Astrocyte (in vitro differentiated cells and primary cell): ENCODE measurements around the gene MCF2L2. TPM values are rescaled to one million over a fixed set of nuclear protein-coding genes. Genes with fewer than 3 reads are reported as not detected.

Experiments used
- DNase-seq: peaks from one replicate; pipeline ENCODE4 v3.0.0-alpha.2; 2010; ENCODE audit warnings: low read depth
- FAIRE-seq: peaks from 2 replicates; lab custom pipeline; 2011; peaks lifted over from hg19 to GRCh38; lab: Jason Lieb, UNC
- H2AFZ ChIP-seq: 2 replicates; pipeline ENCODE4 v1.6.0; 2012; ENCODE audit warnings: low read depth, low read length, inconsistent platforms
- H3K27ac ChIP-seq: 2 replicates; pipeline ENCODE4 v1.5.1; 2011; ENCODE audit warnings: low read depth, low read length, inconsistent platforms
- H3K27me3 ChIP-seq: 2 replicates; pipeline ENCODE4 v1.6.0; 2011; ENCODE audit warnings: low read length, inconsistent platforms; ENCODE audit not compliant: insufficient read depth
- H3K36me3 ChIP-seq: 2 replicates; pipeline ENCODE4 v1.5.1; 2011; ENCODE audit warnings: low read length, inconsistent platforms; ENCODE audit not compliant: insufficient read depth
- H3K4me1 ChIP-seq: 2 replicates; pipeline ENCODE4 v1.5.1; 2011; ENCODE audit warnings: low read length, inconsistent platforms; ENCODE audit not compliant: insufficient read depth
- H3K4me2 ChIP-seq: 2 replicates; pipeline ENCODE4 v1.6.0; 2012; ENCODE audit warnings: low read length, inconsistent platforms
- H3K4me3 ChIP-seq: 2 replicates; pipeline ENCODE4 v1.5.1; 2011; ENCODE audit warnings: low read depth, mild to moderate bottlenecking, low read length, inconsistent platforms; ENCODE audit not compliant: insufficient read depth
- H3K79me2 ChIP-seq: 2 replicates; pipeline ENCODE4 v1.6.0; 2012; ENCODE audit warnings: mild to moderate bottlenecking, low read length, inconsistent platforms; ENCODE audit not compliant: insufficient read depth
- H3K9ac ChIP-seq: 2 replicates; pipeline ENCODE4 v1.6.0; 2012; ENCODE audit warnings: mild to moderate bottlenecking, low read length, inconsistent platforms
- H3K9me3 ChIP-seq: 2 replicates; pipeline ENCODE4 v1.5.1; 2012; ENCODE audit warnings: low read depth, mild to moderate bottlenecking, low read length, inconsistent platforms; ENCODE audit not compliant: insufficient read depth
- H4K20me1 ChIP-seq: 2 replicates; pipeline ENCODE4 v1.6.0; 2012; ENCODE audit warnings: low read length, inconsistent platforms; ENCODE audit not compliant: insufficient read depth
- H3K27ac Mint-ChIP-seq: one replicate; pipeline ENCODE4 v1.8.0; 2021; ENCODE audit warnings: mild to moderate bottlenecking, mixed read lengths; ENCODE audit not compliant: unreplicated experiment
- H3K27me3 Mint-ChIP-seq: one replicate; pipeline ENCODE4 v1.8.0; 2021; ENCODE audit warnings: low read depth, mixed read lengths; ENCODE audit not compliant: unreplicated experiment
- H3K36me3 Mint-ChIP-seq: one replicate; pipeline ENCODE4 v1.8.0; 2021; ENCODE audit warnings: low read depth, mixed read lengths; ENCODE audit not compliant: unreplicated experiment
- H3K4me1 Mint-ChIP-seq: one replicate; pipeline ENCODE4 v1.8.0; 2021; ENCODE audit warnings: low read depth, mixed read lengths; ENCODE audit not compliant: unreplicated experiment
- H3K4me3 Mint-ChIP-seq: one replicate; pipeline ENCODE4 v1.8.0; 2021; ENCODE audit warnings: mild to moderate bottlenecking, moderate library complexity, mixed read lengths; ENCODE audit not compliant: unreplicated experiment
- H3K9me3 Mint-ChIP-seq: one replicate; pipeline ENCODE4 v1.8.0; 2021; ENCODE audit warnings: mild to moderate bottlenecking, mixed read lengths; ENCODE audit not compliant: unreplicated experiment
- CTCF ChIP-seq: IDR thresholded peaks from 2 replicates; pipeline ENCODE4 v1.5.1; 2011; ENCODE audit warnings: low read depth, mild to moderate bottlenecking, inconsistent platforms, low read length, moderate library complexity; ENCODE audit not compliant: insufficient read depth
- EZH2 ChIP-seq: IDR thresholded peaks from 2 replicates; pipeline ENCODE4 v1.6.1; 2012; ENCODE audit warnings: mild to moderate bottlenecking, low read length, inconsistent platforms; ENCODE audit not compliant: insufficient read depth
- total RNA-seq: library from RNA; stranded (reverse); gene quantifications from 2 replicates; pipeline ENCODE4 v1.2.1, GENCODE V29; 2021

MCF2L2 gene
- total RNA-seq, 1 donor from 2014 or later, result 0.89 TPM

DNA sequence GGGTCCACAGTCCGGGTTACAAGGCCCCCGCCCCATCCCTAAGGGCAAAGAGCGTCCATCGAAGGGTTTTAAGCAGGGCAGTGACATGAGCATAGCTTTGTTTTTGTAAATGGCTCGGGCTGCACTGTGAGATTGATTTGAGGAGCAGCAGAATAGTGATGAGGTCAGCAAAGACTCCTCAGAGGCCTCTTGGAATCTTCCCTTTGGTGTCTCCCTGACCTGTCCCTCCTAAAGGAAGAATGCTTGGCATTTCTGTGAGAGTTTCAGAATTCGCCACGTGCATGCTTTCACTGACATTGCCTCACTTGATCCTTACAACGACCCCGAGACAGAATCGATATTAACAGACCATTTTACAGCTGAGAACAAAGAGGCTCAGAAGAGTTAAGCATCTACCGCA is 286.2 kb downstream of the MCF2L2 start:
- Histone ChIP-seq H2AFZ (no peak overlapping the region), H4K20me1 (no peaks in the 10 kb centered on the region), H3K27me3 (peaks cover 35% of the 10 kb centered on the region), H3K4me3 (no peak overlapping the region), H3K4me2 (no peak overlapping the region), H3K9ac (no peak overlapping the region), H3K27ac (no peak overlapping the region), H3K4me1 (no peaks in the 10 kb centered on the region), H3K9me3 (no peaks in the 10 kb centered on the region), H3K79me2 (no peaks in the 10 kb centered on the region), H3K36me3 (no peaks in the 10 kb centered on the region)
- FAIRE-seq (no peak), DNase-seq (no peak)
- no peak for TF ChIP-seq CTCF
- no peak for TF ChIP-seq EZH2
- no peak overlapping the region for H3K4me3 Mint-ChIP-seq
- H3K36me3 Mint-ChIP-seq, result peaks cover under 1% of the 10 kb centered on the region
- peak overlapping the region; percentile 48 for H3K27ac Mint-ChIP-seq
- H3K4me1 Mint-ChIP-seq, result peaks cover 17% of the 10 kb centered on the region
- H3K9me3 Mint-ChIP-seq, result peaks cover 8% of the 10 kb centered on the region
- no peaks in the 10 kb centered on the region for H3K27me3 Mint-ChIP-seq

- no peak for TF ChIP-seq CTCF
- no peak for TF ChIP-seq EZH2
- Mint-ChIP-seq H3K4me1 (peaks cover 2% of the 10 kb centered on the region), H3K9me3 (peaks cover 6% of the 10 kb centered on the region), H3K27me3 (peaks cover 20% of the 10 kb centered on the region), H3K4me3 (no peak overlapping the region), H3K36me3 (no peaks in the 10 kb centered on the region), H3K27ac (no peak overlapping the region)
- Histone ChIP-seq H3K79me2 (no peaks in the 10 kb centered on the region), H3K27ac (no peak overlapping the region), H4K20me1 (no peaks in the 10 kb centered on the region), H2AFZ (no peak overlapping the region), H3K4me3 (no peak overlapping the region), H3K9ac (no peak overlapping the region), H3K4me1 (no peaks in the 10 kb centered on the region), H3K27me3 (peaks cover 7% of the 10 kb centered on the region), H3K36me3 (no peaks in the 10 kb centered on the region), H3K9me3 (peaks cover 2% of the 10 kb centered on the region), H3K4me2 (no peak overlapping the region)
- no peak for DNase-seq
- no peak for FAIRE-seq
Observed at GRCh38 chr3:183134844-183135243, 293.6 kb downstream of the MCF2L2 start.

- Histone ChIP-seq H3K79me2 (no peaks in the 10 kb centered on the region), H3K9ac (no peak overlapping the region), H3K9me3 (peaks cover 5% of the 10 kb centered on the region), H3K4me1 (no peaks in the 10 kb centered on the region), H3K27ac (no peak overlapping the region), H3K27me3 (peaks cover 7% of the 10 kb centered on the region), H4K20me1 (no peaks in the 10 kb centered on the region), H3K4me2 (no peak overlapping the region), H2AFZ (no peak overlapping the region), H3K36me3 (no peaks in the 10 kb centered on the region), H3K4me3 (no peak overlapping the region)
- Mint-ChIP-seq H3K9me3 (peaks cover 6% of the 10 kb centered on the region), H3K4me3 (no peak overlapping the region), H3K4me1 (peaks cover 2% of the 10 kb centered on the region), H3K27me3 (peaks cover 20% of the 10 kb centered on the region), H3K27ac (no peak overlapping the region), H3K36me3 (no peaks in the 10 kb centered on the region)
- TF ChIP-seq EZH2 (no peak), CTCF (no peak)
- FAIRE-seq (no peak), DNase-seq (no peak)
Observed at GRCh38 chr3:183132409-183132808, 296.0 kb downstream of the MCF2L2 start.
